Stimulated activated CD4-positive, alpha-beta T cell treated with anti-CD3 and anti-CD28 coated beads, Interleukin-4, amount 100 ng/mL, for 24 hours (primary cell): ENCODE results near the gene UPF3A.
"Not testable (repeated sequence)": the region's sequence is repeated elsewhere in the genome, so short reads cannot be mapped to it uniquely, and the experiment has no call there.

ENCODE experiments used
- DNase-seq: peaks from one replicate; pipeline ENCODE4 v3.0.0-alpha.2; 2020

UPF3A gene

GRCh38 chr13:114339857-114340534 is 58.6 kb downstream of the UPF3A start:
- peak; percentile 49 for DNase-seq

DNA sequence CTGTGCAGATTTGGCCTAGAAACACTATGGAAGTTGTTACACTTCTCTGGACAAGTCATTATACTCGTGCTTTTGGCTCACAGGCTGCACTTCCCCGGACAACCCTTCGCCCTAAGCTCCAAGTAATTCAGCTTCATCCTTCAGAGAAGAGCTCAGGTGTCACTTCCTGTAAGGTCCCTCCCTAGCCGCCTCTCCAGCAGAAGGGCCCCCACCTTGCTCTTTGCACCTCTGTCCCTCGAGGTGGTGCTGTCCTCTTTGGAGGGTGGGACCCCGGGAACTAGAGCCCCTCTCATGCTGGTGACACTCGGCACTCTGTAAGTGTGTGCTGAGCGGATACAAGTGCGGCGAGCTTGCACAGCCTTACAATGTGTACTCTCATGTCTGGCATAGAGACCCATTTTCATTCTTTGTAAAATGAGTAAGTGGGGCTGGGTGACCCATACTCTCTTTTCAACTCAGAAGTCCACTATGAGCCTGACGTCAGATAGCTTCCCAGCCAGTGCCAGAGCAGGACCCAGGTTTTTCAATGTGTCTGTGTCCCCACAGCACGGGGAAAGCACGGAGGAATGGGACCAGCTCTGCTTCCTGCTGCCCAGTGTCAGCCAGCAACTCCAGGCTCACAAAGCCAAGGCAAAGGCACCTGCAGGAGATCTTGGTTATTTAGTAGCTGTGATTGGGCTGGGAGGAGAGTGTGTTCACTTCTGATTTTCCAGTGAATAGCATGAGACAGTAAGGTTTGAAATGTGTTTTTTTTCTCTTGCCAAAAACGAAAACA is 59.8 kb downstream of the UPF3A start:
- DNase-seq = no peak

GRCh38 chr13:114347256-114347655 is 65.9 kb downstream of the UPF3A start:
- not testable (repeated sequence) for DNase-seq

- DNase-seq = peak; percentile 21
Measured at GRCh38 chr13:114352763-114353162, 71.4 kb downstream of the UPF3A start.

GRCh38 chr13:114353382-114353781 is 72.0 kb downstream of the UPF3A start:
- DNase-seq = not testable (repeated sequence)
